Endothelial cell of umbilical vein (primary cell): ENCODE results near the gene SRD5A1. TPM values are rescaled to one million over a fixed set of nuclear protein-coding genes. Genes with fewer than 3 reads are reported as not detected.

Source experiments
- BruUV-seq: library from RNA; stranded (reverse); fragments of 400-500 nt; replicated peaks from 2 replicates; lab custom pipeline; 2021; lab: Mats Ljungman, UMichigan
- CTCF ChIA-PET: fragments of 300-600, 350-600 bp; sonication (Branson Sonifier 250); formaldehyde crosslinking; loops from one replicate; lab custom pipeline; 2021; ENCODE audit warnings: antibody characterized with exemption, inconsistent platforms; lab: Charles Lee
- POLR2A ChIA-PET: fragments of 300-600, 350-600 bp; sonication (Branson Sonifier 250); formaldehyde crosslinking; loops from one replicate; lab custom pipeline; 2021; ENCODE audit warnings: antibody characterized with exemption, inconsistent platforms; lab: Charles Lee
- DNase-seq: peaks from one replicate; pipeline ENCODE4 v3.0.0-alpha.2; 2011; ENCODE audit warnings: low read depth, low spot score
- FAIRE-seq: peaks from 2 replicates; lab custom pipeline; 2011; peaks lifted over from hg19 to GRCh38; lab: Jason Lieb, UNC
- H2AFZ ChIP-seq: 2 replicates; pipeline ENCODE4 v1.6.0; 2012; ENCODE audit warnings: low read depth, low read length, control low read depth, inconsistent platforms
- H3K27ac ChIP-seq: 2 replicates; pipeline ENCODE4 v1.5.1; 2011; ENCODE audit warnings: low read depth, mild to moderate bottlenecking, control low read depth, low read length, moderate library complexity; ENCODE audit not compliant: insufficient read depth
- H3K27me3 ChIP-seq, 2 experiments: 2 replicates each; pipeline versions ENCODE4 v1.6.0 to v1.6.1; 2011; ENCODE audit warnings: low read length in 2 of 2, mixed read lengths in 1 of 2; ENCODE audit not compliant: control insufficient read depth in 2 of 2, insufficient read depth in 2 of 2
- H3K36me3 ChIP-seq, 2 experiments: 2 replicates in 1 of 2; 3 replicates in 1 of 2; pipeline ENCODE4 v1.5.1; 2011; ENCODE audit warnings: low read length in 2 of 2, mild to moderate bottlenecking in 1 of 2, moderate library complexity in 1 of 2; ENCODE audit not compliant: control insufficient read depth in 2 of 2, insufficient read depth in 2 of 2; ENCODE audit errors: extremely low read depth in 1 of 2
- H3K4me1 ChIP-seq: 3 replicates; pipeline ENCODE4 v1.5.1; 2011; ENCODE audit warnings: mild to moderate bottlenecking, low read length; ENCODE audit not compliant: control insufficient read depth, insufficient read depth; ENCODE audit errors: extremely low read depth
- H3K4me2 ChIP-seq: 2 replicates; pipeline ENCODE4 v1.6.1; 2011; ENCODE audit warnings: low read length, control low read depth, mixed read lengths; ENCODE audit not compliant: insufficient read depth
- H3K4me3 ChIP-seq, 3 experiments: fragments of 200-600 bp in 1 of 3; sonication (generic), shearing (Covaris generic) in 1 of 3; replicated peaks in 1 of 3; 2 replicates each; pipeline ENCODE4 v1.5.1; 2011 to 2016; ENCODE audit warnings: control low read depth in 3 of 3, low read length in 3 of 3, mild to moderate bottlenecking in 2 of 3, inconsistent platforms in 1 of 3, low read depth in 1 of 3, moderate library complexity in 1 of 3; ENCODE audit not compliant: insufficient read depth in 1 of 3
- H3K79me2 ChIP-seq: 2 replicates; pipeline ENCODE4 v1.6.0; 2012; ENCODE audit warnings: low read length, inconsistent platforms; ENCODE audit not compliant: control insufficient read depth, insufficient read depth
- H3K9ac ChIP-seq: replicated peaks from 2 replicates; pipeline ENCODE3; 2011; ENCODE audit warnings: low read length, control low read depth; ENCODE audit not compliant: insufficient read depth; ENCODE audit errors: extremely low read depth
- H3K9me1 ChIP-seq: replicated peaks from 3 replicates; pipeline ENCODE4 v1.6.0; 2011; ENCODE audit warnings: mild to moderate bottlenecking, low read length; ENCODE audit not compliant: control insufficient read depth, insufficient read depth; ENCODE audit errors: extremely low read depth
- H3K9me3 ChIP-seq: replicated peaks from 2 replicates; pipeline ENCODE4 v1.5.1; 2012; ENCODE audit warnings: low read length, inconsistent platforms; ENCODE audit not compliant: control insufficient read depth, insufficient read depth
- H4K20me1 ChIP-seq: replicated peaks from 2 replicates; pipeline ENCODE3; 2011; ENCODE audit warnings: mild to moderate bottlenecking, low read length; ENCODE audit not compliant: control insufficient read depth, insufficient read depth; ENCODE audit errors: extremely low read depth
- EZH2 ChIP-seq: IDR thresholded peaks from 2 replicates; pipeline ENCODE4 v1.6.1; 2012; ENCODE audit warnings: borderline replicate concordance, low read depth, mild to moderate bottlenecking, moderate library complexity, low read length, inconsistent platforms; ENCODE audit not compliant: severe bottlenecking
- FOS ChIP-seq: IDR thresholded peaks from 2 replicates; pipeline ENCODE4 v1.6.1; 2011; ENCODE audit warnings: mild to moderate bottlenecking, low read length, moderate library complexity, borderline replicate concordance; ENCODE audit not compliant: insufficient read depth
- GATA2 ChIP-seq: IDR thresholded peaks from 2 replicates; pipeline ENCODE4 v1.7.0; 2011; ENCODE audit warnings: low read depth, mild to moderate bottlenecking, moderate library complexity, mixed read lengths, low read length; ENCODE audit not compliant: insufficient read length, insufficient read depth
- JUN ChIP-seq: IDR thresholded peaks from 2 replicates; pipeline ENCODE4 v1.6.1; 2011; ENCODE audit warnings: borderline replicate concordance, low read depth; ENCODE audit not compliant: insufficient read length, insufficient read depth
- MAX ChIP-seq: IDR thresholded peaks from 2 replicates; pipeline ENCODE4 v1.6.1; 2011; ENCODE audit not compliant: insufficient read depth, insufficient read length
- MYC ChIP-seq: IDR thresholded peaks from one replicate; pipeline ENCODE4 v1.6.1; 2011; ENCODE audit warnings: mild to moderate bottlenecking, low read depth, low read length
- POLR2A ChIP-seq: IDR thresholded peaks from 2 replicates; pipeline ENCODE4 v1.6.1; 2012; ENCODE audit warnings: low read depth, mild to moderate bottlenecking, control low read depth, low read length
- POLR2AphosphoS5 ChIP-seq: IDR thresholded peaks from 2 replicates; pipeline ENCODE4 v1.6.1; 2012; ENCODE audit warnings: low read depth, mild to moderate bottlenecking, control low read depth, low read length, moderate library complexity; ENCODE audit not compliant: insufficient read depth
- dilution Hi-C: fragments of 300-500 bp; cut with MboI; formaldehyde crosslinking; loops from one replicate; pipeline ENCODE4 v1.15.0; 2019; ENCODE audit warnings: low sequenced_read_pairs; ENCODE audit not compliant: extremely low pct_ligation_motif_present
- intact Hi-C: fragments of 100-400 bp; cut with micrococcal nuclease; formaldehyde crosslinking; loops from one replicate; pipeline ENCODE4 v1.10.0; 2022
- polyA plus RNA-seq, 4 experiments: library from polyadenylated mRNA; depleted of rRNA in 3 of 4; stranded (reverse) in 3 of 4; unstranded in 1 of 4; fragments of >200 nt; gene quantifications; 2 replicates each; pipeline versions ENCODE4 v1.2.1 to v1.2.3, GENCODE V29; 2011 to 2012; ENCODE audit warnings: missing spikeins in 1 of 4
- total RNA-seq: library from RNA; stranded (reverse); gene quantifications from 2 replicates; pipeline ENCODE4 v1.2.3, GENCODE V29; 2021
- TF ChIP-seq, protein P1 (sequence below), 2 donors: IDR thresholded peaks; 1 replicate in 1 of 2; 2 replicates in 1 of 2; pipeline ENCODE4 v1.5.1; 2011; ENCODE audit warnings: low read length in 2 of 2, mild to moderate bottlenecking in 2 of 2, moderate library complexity in 2 of 2, control low read depth in 1 of 2, inconsistent platforms in 1 of 2, low read depth in 1 of 2; ENCODE audit not compliant: insufficient read depth in 1 of 2; ENCODE audit errors: extremely low read depth in 1 of 2

SRD5A1 gene
- total and polyA plus RNA-seq, 2 donors (not counting 3 experiments of a cell fraction or from before 2014, with no cell fraction given): 11.6 to 14.8 TPM

DNA sequence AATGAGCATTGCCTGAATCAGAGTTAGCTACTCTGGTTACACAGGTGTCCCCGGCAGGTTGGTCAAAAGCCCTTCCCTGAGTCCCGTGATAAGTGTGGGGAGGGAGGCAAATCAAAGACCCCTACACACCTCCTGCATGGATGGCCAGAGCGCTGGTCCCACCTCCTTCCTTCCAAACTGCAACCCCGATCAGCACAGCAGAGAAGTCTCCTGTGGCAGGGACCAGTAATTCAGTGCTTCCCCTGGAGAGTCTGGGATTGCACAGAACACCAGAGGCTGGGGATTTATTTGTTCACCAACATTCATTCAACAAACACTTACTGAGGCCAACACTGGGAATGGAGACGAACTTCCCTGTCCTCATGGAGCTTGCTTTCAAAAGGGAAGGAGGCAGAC lies 46.6 kb upstream of the SRD5A1 start:
- H3K4me3 ChIP-seq: no peak overlapping the region
- DNase-seq (no peak), FAIRE-seq (no peak)
- no peak overlapping the region for H3K27ac ChIP-seq
- H3K27me3 ChIP-seq: peaks cover 9 to 15% of the 10 kb centered on the region in 2 experiments
- H3K9ac ChIP-seq: no peak overlapping the region
- intact Hi-C loops: loop anchor here (10.0 kb wide), 1 partner anchor 212 kb away; the partner anchor contains the start of gene MED10
- H3K36me3 ChIP-seq: no peaks in the 10 kb centered on the region
- H3K9me3 ChIP-seq: no peaks in the 10 kb centered on the region
- no peak for TF ChIP-seq MYC
- no peak for TF ChIP-seq GATA2
- TF ChIP-seq, protein P1, sequence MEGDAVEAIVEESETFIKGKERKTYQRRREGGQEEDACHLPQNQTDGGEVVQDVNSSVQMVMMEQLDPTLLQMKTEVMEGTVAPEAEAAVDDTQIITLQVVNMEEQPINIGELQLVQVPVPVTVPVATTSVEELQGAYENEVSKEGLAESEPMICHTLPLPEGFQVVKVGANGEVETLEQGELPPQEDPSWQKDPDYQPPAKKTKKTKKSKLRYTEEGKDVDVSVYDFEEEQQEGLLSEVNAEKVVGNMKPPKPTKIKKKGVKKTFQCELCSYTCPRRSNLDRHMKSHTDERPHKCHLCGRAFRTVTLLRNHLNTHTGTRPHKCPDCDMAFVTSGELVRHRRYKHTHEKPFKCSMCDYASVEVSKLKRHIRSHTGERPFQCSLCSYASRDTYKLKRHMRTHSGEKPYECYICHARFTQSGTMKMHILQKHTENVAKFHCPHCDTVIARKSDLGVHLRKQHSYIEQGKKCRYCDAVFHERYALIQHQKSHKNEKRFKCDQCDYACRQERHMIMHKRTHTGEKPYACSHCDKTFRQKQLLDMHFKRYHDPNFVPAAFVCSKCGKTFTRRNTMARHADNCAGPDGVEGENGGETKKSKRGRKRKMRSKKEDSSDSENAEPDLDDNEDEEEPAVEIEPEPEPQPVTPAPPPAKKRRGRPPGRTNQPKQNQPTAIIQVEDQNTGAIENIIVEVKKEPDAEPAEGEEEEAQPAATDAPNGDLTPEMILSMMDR (IDR thresholded peaks at IDR 0.05; ENCODE audit: extremely low read depth in 1 of 2, insufficient read depth in 1 of 2, low read depth in 1 of 2, low read length in 2 of 2): no peak
- TF ChIP-seq POLR2A: no peak
- no peak for TF ChIP-seq EZH2
- no peak for TF ChIP-seq JUN
- TF ChIP-seq MAX: no peak
- no peak for TF ChIP-seq FOS
- no peak for TF ChIP-seq POLR2AphosphoS5
- POLR2A ChIA-PET: no interaction called here
- no peaks in the 10 kb centered on the region for H4K20me1 ChIP-seq
- peaks cover 13% of the 10 kb centered on the region for H3K4me1 ChIP-seq
- no peaks in the 10 kb centered on the region for H3K79me2 ChIP-seq
- H3K4me2 ChIP-seq: no peak overlapping the region
- H2AFZ ChIP-seq: no peak overlapping the region
- no peaks in the 10 kb centered on the region for H3K9me1 ChIP-seq
- CTCF ChIA-PET: no interaction called here
- dilution Hi-C loops: no loop called here
- no TSS peak for BruUV-seq
